HCT116 (cell line): ENCODE results near the gene PRKCD. TPM values are rescaled to one million over a fixed set of nuclear protein-coding genes. Genes with fewer than 3 reads are reported as not detected.

ENCODE experiments used
- ATAC-seq: fragments of 200-7000 bp; cut with Tn5 transposase; 2 replicates; pipeline ENCODE4 v1.9.1; 2020; ENCODE audit warnings: mild to moderate bottlenecking, moderate library complexity
- BruUV-seq: library from RNA; stranded (reverse); fragments of 400-500 nt; replicated peaks from 2 replicates; lab custom pipeline; 2021; lab: Mats Ljungman, UMichigan
- CTCF ChIA-PET: fragments of 300-600 bp; sonication (Branson Sonifier 250); formaldehyde crosslinking; loops from one replicate; lab custom pipeline; 2021; ENCODE audit warnings: antibody characterized with exemption; lab: Charles Lee
- POLR2A ChIA-PET: fragments of 300-600, 350-600 bp; sonication (Branson Sonifier 250); formaldehyde crosslinking; loops from one replicate; lab custom pipeline; 2021; ENCODE audit warnings: antibody characterized with exemption; lab: Charles Lee
- RAD21 ChIA-PET, 2 experiments: fragments of 300-600 bp; sonication (Branson Sonifier 250); formaldehyde crosslinking; loops; one replicate each; lab custom pipeline; 2023; ENCODE audit warnings: low total read pairs in 2 of 2; ENCODE audit not compliant: uncharacterized antibody in 2 of 2, unreplicated experiment in 2 of 2, low non-redundant PET in 1 of 2; lab: Charles Lee
- DNase-seq: peaks from one replicate; pipeline ENCODE4 v3.0.0-alpha.2; 2010; ENCODE audit warnings: low read depth, low spot score
- H2AFZ ChIP-seq: fragments of 200-600 bp; shearing (Covaris generic), sonication (generic); 2 replicates; pipeline ENCODE4 v1.6.1; 2017; ENCODE audit warnings: low read depth, mixed run types, mixed read lengths, antibody characterized with exemption, low read length; ENCODE audit not compliant: poor library complexity, severe bottlenecking
- H3K27ac ChIP-seq: 2 replicates; pipeline ENCODE4 v1.5.1; 2012; ENCODE audit warnings: low read depth, low read length
- H3K27me3 ChIP-seq: fragments of 200-600 bp; sonication (generic); 2 replicates; pipeline ENCODE4 v1.6.1; 2016; ENCODE audit warnings: mixed run types, low read length, mixed read lengths; ENCODE audit not compliant: insufficient read depth
- H3K36me3 ChIP-seq, 2 experiments: fragments of 200-500 bp in 1 of 2; fragments of 200-600 bp in 1 of 2; sonication (Bioruptor generic) in 1 of 2; sonication (generic) in 1 of 2; 2 replicates each; pipeline versions ENCODE4 v1.5.1 to v1.6.1; 2014 to 2016; ENCODE audit warnings: low read length in 2 of 2, inconsistent platforms in 1 of 2, mixed read lengths in 1 of 2, mixed run types in 1 of 2; ENCODE audit not compliant: insufficient read depth in 2 of 2, control insufficient read depth in 1 of 2
- H3K4me1 ChIP-seq, 2 experiments: fragments of 200-600 bp in 1 of 2; sonication (generic) in 1 of 2; 2 replicates each; pipeline versions ENCODE4 v1.5.1 to v1.6.1; 2012 to 2017; ENCODE audit warnings: low read length in 2 of 2, inconsistent platforms in 1 of 2, mild to moderate bottlenecking in 1 of 2, mixed read lengths in 1 of 2, mixed run types in 1 of 2, moderate library complexity in 1 of 2; ENCODE audit not compliant: insufficient read depth in 2 of 2, control insufficient read depth in 1 of 2
- H3K4me2 ChIP-seq: fragments of 200-600 bp; sonication (generic); 2 replicates; pipeline ENCODE4 v1.6.1; 2017; ENCODE audit warnings: mixed run types, low read length, mixed read lengths
- H3K4me3 ChIP-seq, 2 experiments: fragments of 200-600 bp in 1 of 2; sonication (generic) in 1 of 2; replicated peaks in 1 of 2; 2 replicates each; pipeline ENCODE4 v1.5.1; 2011 to 2016; ENCODE audit warnings: low read length in 2 of 2, control low read depth in 1 of 2, low read depth in 1 of 2, mild to moderate bottlenecking in 1 of 2, mixed read lengths in 1 of 2, mixed run types in 1 of 2
- H3K79me2 ChIP-seq: fragments of 200-600 bp; sonication (generic); 2 replicates; pipeline ENCODE4 v1.6.1; 2017; ENCODE audit warnings: mild to moderate bottlenecking, mixed run types, low read length, moderate library complexity, mixed read lengths; ENCODE audit not compliant: insufficient read depth
- H3K9ac ChIP-seq: fragments of 200-600 bp; sonication (generic); 2 replicates; pipeline ENCODE4 v1.6.1; 2016; ENCODE audit warnings: low read length, mixed read lengths
- H3K9me2 ChIP-seq: fragments of 200-600 bp; sonication (generic), shearing (Covaris generic); 2 replicates; pipeline ENCODE4 v1.6.1; 2017; ENCODE audit warnings: mixed run types, mild to moderate bottlenecking, moderate library complexity; ENCODE audit not compliant: insufficient read depth
- H3K9me3 ChIP-seq, 2 experiments: fragments of 200-500 bp in 1 of 2; fragments of 200-600 bp in 1 of 2; sonication (Bioruptor generic) in 1 of 2; sonication (generic) in 1 of 2; 2 replicates each; pipeline ENCODE4 v1.6.1; 2014 to 2017; ENCODE audit warnings: low read length in 2 of 2, mixed read lengths in 2 of 2, inconsistent platforms in 1 of 2, low read depth in 1 of 2, mild to moderate bottlenecking in 1 of 2, mixed run types in 1 of 2, moderate library complexity in 1 of 2; ENCODE audit not compliant: control insufficient read depth in 1 of 2, insufficient read depth in 1 of 2
- H4K20me1 ChIP-seq: fragments of 200-600 bp; sonication (generic), shearing (Covaris generic); 2 replicates; pipeline ENCODE4 v1.6.1; 2017; ENCODE audit warnings: mixed run types, mild to moderate bottlenecking, moderate library complexity; ENCODE audit not compliant: insufficient read depth
- CBX3 ChIP-seq: IDR thresholded peaks from 2 replicates; pipeline ENCODE4 v1.6.1; 2012; ENCODE audit warnings: low read depth
- CEBPB ChIP-seq: IDR thresholded peaks from 2 replicates; pipeline ENCODE4 v1.6.1; 2012; ENCODE audit warnings: low read depth
- ELF1 ChIP-seq: IDR thresholded peaks from 2 replicates; pipeline ENCODE4 v1.6.1; 2012; ENCODE audit warnings: low read depth, borderline replicate concordance
- EZH2phosphoT487 ChIP-seq: fragments of 200-600 bp; IDR thresholded peaks from 2 replicates; pipeline ENCODE4 v1.6.1; 2018; ENCODE audit warnings: antibody characterized with exemption, borderline replicate concordance
- FOSL1 ChIP-seq: IDR thresholded peaks from 2 replicates; pipeline ENCODE4 v1.6.1; 2012; ENCODE audit warnings: low read depth
- MAX ChIP-seq: IDR thresholded peaks from 2 replicates; pipeline ENCODE4 v1.6.1; 2012
- POLR2AphosphoS5 ChIP-seq: IDR thresholded peaks from 2 replicates; pipeline ENCODE4 v1.6.1; 2011; ENCODE audit warnings: mild to moderate bottlenecking, low read depth, low read length, moderate library complexity
- REST ChIP-seq: IDR thresholded peaks from 2 replicates; pipeline ENCODE4 v1.6.1; 2012; ENCODE audit warnings: low read depth
- SIN3A ChIP-seq: IDR thresholded peaks from 2 replicates; pipeline ENCODE4 v1.6.1; 2012; ENCODE audit warnings: low read depth
- SP1 ChIP-seq: IDR thresholded peaks from 2 replicates; pipeline ENCODE4 v1.6.1; 2012; ENCODE audit warnings: low read depth
- SRF ChIP-seq: IDR thresholded peaks from 2 replicates; pipeline ENCODE4 v1.6.1; 2012; ENCODE audit warnings: low read depth
- TCF7L2 ChIP-seq: IDR thresholded peaks from 2 replicates; pipeline ENCODE4 v1.7.0; 2011; ENCODE audit warnings: borderline replicate concordance, inconsistent platforms; ENCODE audit not compliant: insufficient read depth, insufficient read length; ENCODE audit errors: extremely low read depth
- ZNF274 ChIP-seq: fragments of 200-500 bp; sonication (Bioruptor generic); IDR thresholded peaks from 2 replicates; pipeline ENCODE4 v1.6.1; 2014; ENCODE audit warnings: mild to moderate bottlenecking, low read depth, low read length, inconsistent platforms
- intact Hi-C: fragments of 100-400 bp; cut with micrococcal nuclease; formaldehyde crosslinking; loops from 2 replicates; pipeline ENCODE4 v1.10.0; 2022
- total RNA-seq: library from RNA; stranded (reverse); gene quantifications from one replicate; pipeline ENCODE4 v1.2.1, GENCODE V29; 2021; ENCODE audit not compliant: unreplicated experiment

Gene PRKCD
- total RNA-seq, 1 experiment from 2014 or later = 34.4 TPM

GRCh38 chr3:53215816-53216215, 54.8 kb downstream of the PRKCD start (continued):
- TF ChIP-seq SP1 (no peak), EZH2phosphoT487 (no peak), CBX3 (no peak), MAX (no peak), CEBPB (no peak), POLR2AphosphoS5 (no peak), ELF1 (no peak), FOSL1 (no peak)

DNA sequence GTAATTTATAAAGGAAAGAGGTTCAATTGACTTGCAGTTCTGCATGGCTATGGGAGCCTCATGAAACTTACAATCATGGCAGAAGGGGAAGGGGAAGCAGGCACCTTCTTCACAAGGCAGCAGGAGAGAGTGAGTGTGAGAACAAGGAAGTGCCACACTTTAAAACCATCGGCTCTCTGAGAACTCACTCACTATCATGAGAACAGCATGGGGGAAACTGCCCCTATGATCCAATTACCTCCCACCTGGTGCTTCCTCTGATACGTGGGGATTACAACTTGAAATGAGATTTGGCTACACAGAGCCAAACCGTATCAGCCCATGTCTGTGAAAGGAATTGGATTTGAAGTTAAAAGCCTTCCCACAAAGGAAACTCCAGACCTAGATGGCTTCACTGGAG, 55.7 kb downstream of the PRKCD start:
- ChIA-PET RAD21 (no interaction called here), POLR2A (no interaction called here), CTCF (no interaction called here)
- Histone ChIP-seq H3K4me1 (peaks cover 0 to 4% of the 10 kb centered on the region in 2 experiments; a peak in 1 of 4 replicates), H3K9me2 (no peaks in the 10 kb centered on the region), H3K27me3 (no peaks in the 10 kb centered on the region), H4K20me1 (no peaks in the 10 kb centered on the region), H3K27ac (no peak overlapping the region), H3K4me2 (no peak overlapping the region), H3K9ac (no peak overlapping the region), H2AFZ (no peak overlapping the region), H3K9me3 (no peaks in the 10 kb centered on the region), H3K79me2 (no peaks in the 10 kb centered on the region; the same call in 1 of the 2 replicates), H3K36me3 (no peaks in the 10 kb centered on the region), H3K4me3 (no peak overlapping the region)
- BruUV-seq = no TSS peak
- intact Hi-C loops = no loop called here
- no peak for ATAC-seq
- no peak for DNase-seq
- TF ChIP-seq SRF (no peak), EZH2phosphoT487 (no peak), ZNF274 (no peak), CBX3 (no peak), REST (no peak), TCF7L2 (no peak), SIN3A (no peak)
